Endometrial microvascular endothelial cells (primary cell): ENCODE data around the gene DCAF4. TPM values are rescaled to one million over a fixed set of nuclear protein-coding genes. Genes with fewer than 3 reads are reported as not detected.
"Not testable (repeated sequence)": the region's sequence is repeated elsewhere in the genome, so short reads cannot be mapped to it uniquely, and the experiment has no call there.

ENCODE experiments used
- in situ Hi-C: cut with HindIII; loops from 2 replicates; pipeline ENCODE4 v1.10.0; 2017; ENCODE audit warnings: low sequenced_read_pairs, low pct_unique_long_range_greater_than_20kb; ENCODE audit errors: inconsistent ontology term
- total RNA-seq: library from RNA; depleted of rRNA; stranded (reverse); fragments of >200 nt; gene quantifications from one replicate; pipeline ENCODE4 v1.2.3, GENCODE V29; 2015; ENCODE audit errors: inconsistent ontology term

Gene DCAF4
- total RNA-seq, 1 donor from 2014 or later, result 15.8 TPM

- in situ Hi-C loops, result no loop called here
Measured at GRCh38 chr14:73000073-73000472, 73.8 kb downstream of the DCAF4 start.

GRCh38 chr14:73003681-73004080, 77.4 kb downstream of the DCAF4 start:
- in situ Hi-C loops, result no loop called here

GRCh38 chr14:73004641-73005040, 78.4 kb downstream of the DCAF4 start:
- in situ Hi-C loops, result not testable (repeated sequence)

- in situ Hi-C loops, result no loop called here
Measured at GRCh38 chr14:73007835-73008234, 81.6 kb downstream of the DCAF4 start.

- in situ Hi-C loops, result no loop called here
Measured at GRCh38 chr14:73008501-73008900, 82.2 kb downstream of the DCAF4 start.

Other genes starting within 250 kb of the DCAF4 start
- 6.5 TPM for gene DPF3, start 32.4 kb upstream of the DCAF4 start, total RNA-seq
- gene ZFYVE1, start 100.6 kb downstream of the DCAF4 start, total RNA-seq, result 16.3 TPM
- gene RBM25, start 132.1 kb downstream of the DCAF4 start, total RNA-seq, result 31.3 TPM
- gene PSEN1, start 210.0 kb downstream of the DCAF4 start, total RNA-seq, result 37.0 TPM